ENCODE measurements around the gene USO1. TPM values are rescaled to one million over a fixed set of nuclear protein-coding genes. Genes with fewer than 3 reads are reported as not detected.

The USO1 gene
- total and polyA plus RNA-seq, 9 of the 15 experiments (the other 6 are each of a cell fraction or from before 2014, with no cell fraction given) = 19.3 to 97.8 (median 48.5) TPM

GRCh38 chr4:75724066-75724866 lies at the start of gene USO1 (continued):
- TF ChIP-seq CEBPG (CRISPR knock-in tag; IDR thresholded peaks at IDR 0.05) = no peak
- no peak for TF ChIP-seq CEBPG (tag; conservative IDR thresholded peaks at IDR 0.05 in 1 of 2, IDR thresholded peaks at IDR 0.05 in 1 of 2)
- peak; percentile 22 for TF ChIP-seq FIP1L1 (IDR thresholded peaks at IDR 0.05; ENCODE audit: low read depth, low read length, poor library complexity, severe bottlenecking)
- TF ChIP-seq ZNF76 (CRISPR knock-in tag; IDR thresholded peaks at IDR 0.05; ENCODE audit: borderline replicate concordance) = no peak
- no peak for TF ChIP-seq KLF16 (IDR thresholded peaks at IDR 0.05)
- TF ChIP-seq PCBP1 (IDR thresholded peaks at IDR 0.05; ENCODE audit: low read depth, low read length, poor library complexity, severe bottlenecking) = peak; percentile 85
- TF ChIP-seq ZNF551 (CRISPR knock-in tag; IDR thresholded peaks at IDR 0.05) = no peak
- TF ChIP-seq, protein P1, sequence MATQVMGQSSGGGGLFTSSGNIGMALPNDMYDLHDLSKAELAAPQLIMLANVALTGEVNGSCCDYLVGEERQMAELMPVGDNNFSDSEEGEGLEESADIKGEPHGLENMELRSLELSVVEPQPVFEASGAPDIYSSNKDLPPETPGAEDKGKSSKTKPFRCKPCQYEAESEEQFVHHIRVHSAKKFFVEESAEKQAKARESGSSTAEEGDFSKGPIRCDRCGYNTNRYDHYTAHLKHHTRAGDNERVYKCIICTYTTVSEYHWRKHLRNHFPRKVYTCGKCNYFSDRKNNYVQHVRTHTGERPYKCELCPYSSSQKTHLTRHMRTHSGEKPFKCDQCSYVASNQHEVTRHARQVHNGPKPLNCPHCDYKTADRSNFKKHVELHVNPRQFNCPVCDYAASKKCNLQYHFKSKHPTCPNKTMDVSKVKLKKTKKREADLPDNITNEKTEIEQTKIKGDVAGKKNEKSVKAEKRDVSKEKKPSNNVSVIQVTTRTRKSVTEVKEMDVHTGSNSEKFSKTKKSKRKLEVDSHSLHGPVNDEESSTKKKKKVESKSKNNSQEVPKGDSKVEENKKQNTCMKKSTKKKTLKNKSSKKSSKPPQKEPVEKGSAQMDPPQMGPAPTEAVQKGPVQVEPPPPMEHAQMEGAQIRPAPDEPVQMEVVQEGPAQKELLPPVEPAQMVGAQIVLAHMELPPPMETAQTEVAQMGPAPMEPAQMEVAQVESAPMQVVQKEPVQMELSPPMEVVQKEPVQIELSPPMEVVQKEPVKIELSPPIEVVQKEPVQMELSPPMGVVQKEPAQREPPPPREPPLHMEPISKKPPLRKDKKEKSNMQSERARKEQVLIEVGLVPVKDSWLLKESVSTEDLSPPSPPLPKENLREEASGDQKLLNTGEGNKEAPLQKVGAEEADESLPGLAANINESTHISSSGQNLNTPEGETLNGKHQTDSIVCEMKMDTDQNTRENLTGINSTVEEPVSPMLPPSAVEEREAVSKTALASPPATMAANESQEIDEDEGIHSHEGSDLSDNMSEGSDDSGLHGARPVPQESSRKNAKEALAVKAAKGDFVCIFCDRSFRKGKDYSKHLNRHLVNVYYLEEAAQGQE (IDR thresholded peaks at IDR 0.05; ENCODE audit: borderline replicate concordance) = peak; percentile 50
- TF ChIP-seq, protein P1 (CRISPR knock-in tag; IDR thresholded peaks at IDR 0.05; ENCODE audit: low read depth) = no peak
- peak; percentile 79; the same call in 1 of the 2 replicates for TF ChIP-seq POLR2AphosphoS2 (IDR thresholded peaks at IDR 0.05; ENCODE audit: low read length)
- peak; percentile 51 for TF ChIP-seq NFIC (IDR thresholded peaks at IDR 0.05)
- 0 out of 2 replicates have a peak, but pooled peaks have one; percentile 19 for TF ChIP-seq ZNF316 (IDR thresholded peaks at IDR 0.05)
- no peak for TF ChIP-seq HES1 (IDR thresholded peaks at IDR 0.05; ENCODE audit: low read depth)
- TF ChIP-seq RFX7 (CRISPR knock-in tag; IDR thresholded peaks at IDR 0.05) = no peak
- TF ChIP-seq FOXJ3 (CRISPR knock-in tag; IDR thresholded peaks at IDR 0.05) = no peak
- TF ChIP-seq RFX1 (IDR thresholded peaks at IDR 0.05) = no peak
- TF ChIP-seq, protein P2, sequence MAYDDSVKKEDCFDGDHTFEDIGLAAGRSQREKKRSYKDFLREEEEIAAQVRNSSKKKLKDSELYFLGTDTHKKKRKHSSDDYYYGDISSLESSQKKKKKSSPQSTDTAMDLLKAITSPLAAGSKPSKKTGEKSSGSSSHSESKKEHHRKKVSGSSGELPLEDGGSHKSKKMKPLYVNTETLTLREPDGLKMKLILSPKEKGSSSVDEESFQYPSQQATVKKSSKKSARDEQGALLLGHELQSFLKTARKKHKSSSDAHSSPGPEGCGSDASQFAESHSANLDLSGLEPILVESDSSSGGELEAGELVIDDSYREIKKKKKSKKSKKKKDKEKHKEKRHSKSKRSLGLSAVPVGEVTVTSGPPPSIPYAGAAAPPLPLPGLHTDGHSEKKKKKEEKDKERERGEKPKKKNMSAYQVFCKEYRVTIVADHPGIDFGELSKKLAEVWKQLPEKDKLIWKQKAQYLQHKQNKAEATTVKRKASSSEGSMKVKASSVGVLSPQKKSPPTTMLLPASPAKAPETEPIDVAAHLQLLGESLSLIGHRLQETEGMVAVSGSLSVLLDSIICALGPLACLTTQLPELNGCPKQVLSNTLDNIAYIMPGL (CRISPR knock-in tag; IDR thresholded peaks at IDR 0.05) = peak; percentile 57; the same call in 1 of the 2 replicates
- TF ChIP-seq, protein P3, sequence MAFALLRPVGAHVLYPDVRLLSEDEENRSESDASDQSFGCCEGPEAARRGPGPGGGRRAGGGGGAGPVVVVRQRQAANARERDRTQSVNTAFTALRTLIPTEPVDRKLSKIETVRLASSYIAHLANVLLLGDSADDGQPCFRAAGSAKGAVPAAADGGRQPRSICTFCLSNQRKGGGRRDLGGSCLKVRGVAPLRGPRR (CRISPR knock-in tag; IDR thresholded peaks at IDR 0.05) = no peak
